ENCODE measurements around the gene YAF2. TPM values are rescaled to one million over a fixed set of nuclear protein-coding genes. Genes with fewer than 3 reads are reported as not detected.
A peak's percentile ranks its signal among the peaks of the same experiment; 100 is the strongest.
"Not testable (repeated sequence)": the region's sequence is repeated elsewhere in the genome, so short reads cannot be mapped to it uniquely, and the experiment has no call there.

YAF2 gene
- total RNA-seq, 1 donor from 2014 or later: 35.4 TPM

GRCh38 chr12:42255866-42256261 lies 17.8 kb upstream of the YAF2 start:
- Mint-ChIP-seq H3K27me3 (ENCODE audit: low read depth) (no peaks in the 10 kb centered on the region), H3K4me1 (ENCODE audit: low read depth) (no peaks in the 10 kb centered on the region), H3K36me3 (ENCODE audit: low read depth) (peaks cover 12% of the 10 kb centered on the region), H3K4me3 (ENCODE audit: unreplicated experiment) (no peak overlapping the region), H3K27ac (ENCODE audit: unreplicated experiment) (no peak overlapping the region), H3K9me3 (ENCODE audit: low read depth) (peaks cover 14% of the 10 kb centered on the region)
- TF ChIP-seq CTCF (IDR thresholded peaks at IDR 0.05): no peak
- DNase-seq (ENCODE audit: low spot score): no peak

GRCh38 chr12:42255221-42255865 lies 17.3 kb upstream of the YAF2 start:
- peaks cover 14% of the 10 kb centered on the region for H3K9me3 Mint-ChIP-seq (ENCODE audit: low read depth)
- no peaks in the 10 kb centered on the region for H3K27me3 Mint-ChIP-seq (ENCODE audit: low read depth)
- no peak for TF ChIP-seq CTCF (IDR thresholded peaks at IDR 0.05)
- no peak overlapping the region for H3K27ac Mint-ChIP-seq (ENCODE audit: unreplicated experiment)
- H3K36me3 Mint-ChIP-seq (ENCODE audit: low read depth): peaks cover 12% of the 10 kb centered on the region
- no peak overlapping the region for H3K4me3 Mint-ChIP-seq (ENCODE audit: unreplicated experiment)
- H3K4me1 Mint-ChIP-seq (ENCODE audit: low read depth): no peaks in the 10 kb centered on the region
- no peak for DNase-seq (ENCODE audit: low spot score)

- DNase-seq (ENCODE audit: low spot score); H3K27me3 Mint-ChIP-seq (ENCODE audit: low read depth); H3K27ac Mint-ChIP-seq (ENCODE audit: unreplicated experiment); H3K4me1 Mint-ChIP-seq (ENCODE audit: low read depth); H3K4me3 Mint-ChIP-seq (ENCODE audit: unreplicated experiment): not testable (repeated sequence)
- Mint-ChIP-seq H3K9me3 (ENCODE audit: low read depth) (peaks cover 14% of the 10 kb centered on the region), H3K36me3 (ENCODE audit: low read depth) (peaks cover 12% of the 10 kb centered on the region)
Measured at GRCh38 chr12:42252645-42253044, 14.6 kb upstream of the YAF2 start.

- not testable (repeated sequence) for DNase-seq (ENCODE audit: low spot score); H3K27me3 Mint-ChIP-seq (ENCODE audit: low read depth); H3K4me1 Mint-ChIP-seq (ENCODE audit: low read depth); H3K4me3 Mint-ChIP-seq (ENCODE audit: unreplicated experiment); H3K27ac Mint-ChIP-seq (ENCODE audit: unreplicated experiment)
- Mint-ChIP-seq H3K36me3 (ENCODE audit: low read depth) (peaks cover 12% of the 10 kb centered on the region), H3K9me3 (ENCODE audit: low read depth) (peaks cover 14% of the 10 kb centered on the region)
Measured at GRCh38 chr12:42249033-42249432, 11.0 kb upstream of the YAF2 start.

GRCh38 chr12:42240131-42240750 lies 2.2 kb upstream of the YAF2 start:
- H3K9me3 Mint-ChIP-seq (ENCODE audit: low read depth): no peaks in the 10 kb centered on the region
- no peak for DNase-seq (ENCODE audit: low spot score)
- no peak overlapping the region for H3K27ac Mint-ChIP-seq (ENCODE audit: unreplicated experiment)
- H3K4me3 Mint-ChIP-seq (ENCODE audit: unreplicated experiment): no peak overlapping the region
- no peaks in the 10 kb centered on the region for H3K27me3 Mint-ChIP-seq (ENCODE audit: low read depth)
- no peak for TF ChIP-seq CTCF (IDR thresholded peaks at IDR 0.05)
- peaks cover 28% of the 10 kb centered on the region for H3K4me1 Mint-ChIP-seq (ENCODE audit: low read depth)
- no peaks in the 10 kb centered on the region for H3K36me3 Mint-ChIP-seq (ENCODE audit: low read depth)

GRCh38 chr12:42237853-42238239 lies 202 bp downstream of the YAF2 start:
- Mint-ChIP-seq H3K4me1 (ENCODE audit: low read depth) (peaks cover 34% of the 10 kb centered on the region), H3K4me3 (ENCODE audit: unreplicated experiment) (peak overlapping the region; percentile 87), H3K9me3 (ENCODE audit: low read depth) (no peaks in the 10 kb centered on the region), H3K27me3 (ENCODE audit: low read depth) (no peaks in the 10 kb centered on the region), H3K27ac (ENCODE audit: unreplicated experiment) (peak overlapping the region; percentile 66), H3K36me3 (ENCODE audit: low read depth) (peaks cover 1% of the 10 kb centered on the region)
- TF ChIP-seq CTCF (IDR thresholded peaks at IDR 0.05): no peak
- DNase-seq (ENCODE audit: low spot score): no peak
